Smooth muscle cell (in vitro differentiated cells): ENCODE results near the gene INSM1. TPM values are rescaled to one million over a fixed set of nuclear protein-coding genes. Genes with fewer than 3 reads are reported as not detected.

ENCODE experiments used
- DNase-seq: peaks from one replicate; lab custom pipeline; 2025; ENCODE audit not compliant: unreplicated experiment; lab: John Stamatoyannopoulos, UW
- H2AFZ ChIP-seq: fragments of 200-600 bp; sonication (generic); 2 replicates; pipeline ENCODE4 v1.6.0; 2016; ENCODE audit warnings: antibody characterized with exemption, low read depth, mild to moderate bottlenecking
- H3F3A ChIP-seq: fragments of 200-600 bp; sonication (generic); 2 replicates; pipeline ENCODE4 v1.6.0; 2017; ENCODE audit warnings: antibody characterized with exemption, low read depth
- H3K27ac ChIP-seq: fragments of 200-600 bp; sonication (generic); 2 replicates; pipeline ENCODE4 v1.5.1; 2016; ENCODE audit warnings: low read depth, mild to moderate bottlenecking
- H3K27me3 ChIP-seq: fragments of 200-600 bp; sonication (generic); 2 replicates; pipeline ENCODE4 v1.6.1; 2016; ENCODE audit warnings: low read depth, mild to moderate bottlenecking
- H3K36me3 ChIP-seq: fragments of 200-600 bp; sonication (generic); 2 replicates; pipeline ENCODE4 v1.5.1; 2016; ENCODE audit warnings: low read depth
- H3K4me1 ChIP-seq: fragments of 200-600 bp; sonication (generic); 2 replicates; pipeline ENCODE4 v1.5.1; 2016; ENCODE audit warnings: low read depth
- H3K4me2 ChIP-seq: fragments of 200-600 bp; sonication (generic); 2 replicates; pipeline ENCODE4 v1.6.0; 2016; ENCODE audit warnings: mild to moderate bottlenecking
- H3K4me3 ChIP-seq: fragments of 200-600 bp; sonication (generic); 2 replicates; pipeline ENCODE4 v1.5.1; 2016; ENCODE audit warnings: mild to moderate bottlenecking
- H3K79me2 ChIP-seq: fragments of 200-600 bp; sonication (generic); 2 replicates; pipeline ENCODE4 v1.6.0; 2016; ENCODE audit warnings: low read depth, mild to moderate bottlenecking
- H3K9ac ChIP-seq: fragments of 200-600 bp; sonication (generic); 2 replicates; pipeline ENCODE4 v1.6.0; 2016; ENCODE audit warnings: low read depth
- H3K9me3 ChIP-seq: fragments of 200-600 bp; sonication (generic); replicated peaks from 2 replicates; pipeline ENCODE4 v1.5.1; 2016; ENCODE audit warnings: low read depth
- H4K20me1 ChIP-seq: fragments of 200-600 bp; sonication (generic); 2 replicates; pipeline ENCODE4 v1.6.0; 2016; ENCODE audit warnings: low read depth
- CTCF ChIP-seq: fragments of 200-600 bp; sonication (generic); IDR thresholded peaks from 2 replicates; pipeline ENCODE4 v1.5.1; 2017; ENCODE audit warnings: borderline replicate concordance, mild to moderate bottlenecking, antibody characterized with exemption; ENCODE audit not compliant: insufficient read depth, poor library complexity, severe bottlenecking
- WGBS: methylation state at CpG from one replicate; pipeline ENCODE4 v1.1.7; 2016; ENCODE audit warnings: low lambda C conversion rate; 5-methylcytosine and 5-hydroxymethylcytosine counted together
- polyA plus RNA-seq: library from polyadenylated mRNA; unstranded; fragments of >200 nt; fragmentation: Nextera tagmentation; extraction: Ambion mirVana; gene quantifications from 2 replicates; pipeline ENCODE4 v1.2.1, GENCODE V29; 2016
- total RNA-seq: library from RNA; depleted of rRNA; stranded (reverse); fragments of >200 nt; gene quantifications from 2 replicates; pipeline ENCODE4 v1.2.3, GENCODE V29; 2014

The INSM1 gene
- total and polyA plus RNA-seq, 2 experiments from 2014 or later, result not detected

- H3K4me3 ChIP-seq, result no peak overlapping the region
- no peaks in the 10 kb centered on the region for H3K9me3 ChIP-seq
- no peak for TF ChIP-seq CTCF
- DNase-seq, result no peak
- H3K4me1 ChIP-seq, result no peaks in the 10 kb centered on the region
- H3K79me2 ChIP-seq, result no peaks in the 10 kb centered on the region
- H3K27ac ChIP-seq, result no peak overlapping the region
- H3K9ac ChIP-seq, result no peak overlapping the region
- no peak overlapping the region for H2AFZ ChIP-seq
- no peaks in the 10 kb centered on the region for H3K36me3 ChIP-seq
- no peaks in the 10 kb centered on the region for H3F3A ChIP-seq
- H4K20me1 ChIP-seq, result no peaks in the 10 kb centered on the region
- peaks cover 9% of the 10 kb centered on the region for H3K27me3 ChIP-seq
- WGBS, result 85% methylated on average over 9 of the region's 9 CpGs
- no peak overlapping the region for H3K4me2 ChIP-seq
Measured at GRCh38 chr20:20386192-20386591, 18.3 kb downstream of the INSM1 start.

- no peak for TF ChIP-seq CTCF
- Histone ChIP-seq H3K9me3 (no peaks in the 10 kb centered on the region), H3F3A (no peaks in the 10 kb centered on the region), H3K4me1 (no peaks in the 10 kb centered on the region), H3K79me2 (no peaks in the 10 kb centered on the region), H3K27me3 (peaks cover 8% of the 10 kb centered on the region), H3K27ac (no peak overlapping the region), H3K4me3 (no peak overlapping the region), H3K4me2 (no peak overlapping the region), H2AFZ (no peak overlapping the region), H3K36me3 (no peaks in the 10 kb centered on the region), H3K9ac (no peak overlapping the region), H4K20me1 (no peaks in the 10 kb centered on the region)
- DNase-seq, result no peak
- WGBS, result 95% methylated on average over 9 of the region's 9 CpGs
Measured at GRCh38 chr20:20390393-20390792, 22.5 kb downstream of the INSM1 start.

GRCh38 chr20:20391115-20391514 is 23.2 kb downstream of the INSM1 start:
- H4K20me1 ChIP-seq, result no peaks in the 10 kb centered on the region
- H3F3A ChIP-seq, result no peaks in the 10 kb centered on the region
- peaks cover 1% of the 10 kb centered on the region for H3K27me3 ChIP-seq
- H3K4me1 ChIP-seq, result peaks cover 6% of the 10 kb centered on the region
- H3K27ac ChIP-seq, result no peak overlapping the region
- TF ChIP-seq CTCF, result no peak
- H3K36me3 ChIP-seq, result no peaks in the 10 kb centered on the region
- H3K4me2 ChIP-seq, result no peak overlapping the region
- WGBS, result 90% methylated on average over 4 of the region's 4 CpGs
- H3K9me3 ChIP-seq, result no peaks in the 10 kb centered on the region
- no peak for DNase-seq
- no peaks in the 10 kb centered on the region for H3K79me2 ChIP-seq
- H3K4me3 ChIP-seq, result no peak overlapping the region
- H2AFZ ChIP-seq, result no peak overlapping the region
- no peak overlapping the region for H3K9ac ChIP-seq

GRCh38 chr20:20391766-20392165 is 23.9 kb downstream of the INSM1 start:
- DNase-seq, result no peak
- no peak for TF ChIP-seq CTCF
- Histone ChIP-seq H3K79me2 (no peaks in the 10 kb centered on the region), H3K4me2 (no peak overlapping the region), H3K27ac (no peak overlapping the region), H3K36me3 (no peaks in the 10 kb centered on the region), H3K4me3 (no peak overlapping the region), H2AFZ (no peak overlapping the region), H3F3A (no peaks in the 10 kb centered on the region), H3K9me3 (no peaks in the 10 kb centered on the region), H3K4me1 (peaks cover 7% of the 10 kb centered on the region), H4K20me1 (no peaks in the 10 kb centered on the region), H3K9ac (no peak overlapping the region), H3K27me3 (no peaks in the 10 kb centered on the region)
- 97% methylated on average over 13 of the region's 13 CpGs for WGBS
